ENCODE data around the gene JMJD1C. TPM values are rescaled to one million over a fixed set of nuclear protein-coding genes. Genes with fewer than 3 reads are reported as not detected.

The JMJD1C gene
- total and polyA plus RNA-seq, 4 experiments from 2014 or later = 22.8 to 115 (median 84.5) TPM

- Histone ChIP-seq H3K27me3 (ENCODE audit: insufficient read depth, low read length) (no peaks in the 10 kb centered on the region), H3K4me1 (ENCODE audit: insufficient read depth, low read length) (peaks cover 35% of the 10 kb centered on the region), H3K4me3 (ENCODE audit: low read length in 2 of 2) (peak overlapping the region; percentile 59 to 83), H3K36me3 (ENCODE audit: insufficient read depth, low read length) (no peaks in the 10 kb centered on the region), H3K27ac (ENCODE audit: low read depth, low read length) (peak overlapping the region; percentile 94), H3K9me3 (ENCODE audit: control insufficient read depth in 1 of 2, low read length in 2 of 2) (no peaks in the 10 kb centered on the region)
- ChIA-PET CTCF (ENCODE audit: partially characterized antibody) (interaction anchor here (0.7 to 2.8 kb wide), 11 partner anchors 10 to 363 kb away, joined by 3 to 10 read pairs (median 4); partner anchors contain the start of genes JMJD1C and REEP3), POLR2A (ENCODE audit: partially characterized antibody) (interaction anchor here (0.7 to 7.5 kb wide), 33 partner anchors 10 to 1218 kb away, joined by 3 to 58 read pairs (median 5); partner anchors contain the start of genes JMJD1C, NRBF2 and REEP3)
- peaks cover 0 to 29% of the 10 kb centered on the region in 2 donors for H3K36me3 Mint-ChIP-seq
- H3K4me1 Mint-ChIP-seq = peaks cover 4 to 22% (median 16%) of the 10 kb centered on the region in 4 donors
- H3K27me3 Mint-ChIP-seq = no peaks in the 10 kb centered on the region
- peak overlapping the region; percentile 95 to 100 (median 100) for H3K27ac Mint-ChIP-seq
- peak in 1 of 5 donors; percentile 17 for DNase-seq
- intact Hi-C loops (cut with micrococcal nuclease) = loop anchor here (1.0 to 5.0 kb wide), 5 partner anchors 119 to 886 kb away; partner anchors contain the start of genes EGR2 and JMJD1C
- peak overlapping the region; percentile 96 to 100 (median 98) for H3K4me3 Mint-ChIP-seq
- H3K9me3 Mint-ChIP-seq = no peaks in the 10 kb centered on the region
These were observed 197.5 kb downstream of the JMJD1C start for GRCh38 chr10:63268149-63268797.

GRCh38 chr10:63267414-63268148 is 198.2 kb downstream of the JMJD1C start:
- H3K9me3 Mint-ChIP-seq = no peaks in the 10 kb centered on the region
- H3K36me3 Mint-ChIP-seq = peaks cover 5 to 34% of the 10 kb centered on the region in 2 donors
- Histone ChIP-seq H3K36me3 (ENCODE audit: insufficient read depth, low read length) (no peaks in the 10 kb centered on the region), H3K4me3 (ENCODE audit: low read length in 2 of 2) (peak overlapping the region; percentile 59 to 83), H3K27ac (ENCODE audit: low read depth, low read length) (peak overlapping the region; percentile 94), H3K9me3 (ENCODE audit: control insufficient read depth in 1 of 2, low read length in 2 of 2) (no peaks in the 10 kb centered on the region), H3K4me1 (ENCODE audit: insufficient read depth, low read length) (peaks cover 35% of the 10 kb centered on the region), H3K27me3 (ENCODE audit: insufficient read depth, low read length) (no peaks in the 10 kb centered on the region)
- intact Hi-C loops (cut with micrococcal nuclease) = loop anchor here (1.0 to 5.0 kb wide), 5 partner anchors 120 to 885 kb away; partner anchors contain the start of genes EGR2 and JMJD1C
- POLR2A ChIA-PET (ENCODE audit: partially characterized antibody) = interaction anchor here (0.7 to 7.5 kb wide), 16 partner anchors 10 to 1219 kb away, joined by 3 to 58 read pairs (median 8); partner anchors contain the start of genes JMJD1C and REEP3
- H3K4me1 Mint-ChIP-seq = peaks cover 6 to 22% (median 18%) of the 10 kb centered on the region in 4 donors
- peak overlapping the region; percentile 96 to 100 (median 98) for H3K4me3 Mint-ChIP-seq
- CTCF ChIA-PET (ENCODE audit: partially characterized antibody) = interaction anchor here (0.7 to 2.8 kb wide), 7 partner anchors 26 to 363 kb away, joined by 3 to 10 read pairs (median 3); partner anchors contain the start of gene REEP3
- peak overlapping the region; percentile 95 to 100 (median 100) for H3K27ac Mint-ChIP-seq
- H3K27me3 Mint-ChIP-seq = no peaks in the 10 kb centered on the region
- DNase-seq = peak in 4 of 5 donors; percentile 30 to 39 (median 36)

- POLR2A ChIA-PET (ENCODE audit: partially characterized antibody) = interaction anchor here (0.6 to 7.5 kb wide), 10 partner anchors 9 to 1218 kb away, joined by 3 to 58 read pairs (median 22); partner anchors contain the start of gene REEP3
These were observed 199.1 kb downstream of the JMJD1C start for GRCh38 chr10:63266391-63267316.

GRCh38 chr10:63265683-63266235 is 200.0 kb downstream of the JMJD1C start:
- H3K36me3 ChIP-seq (ENCODE audit: insufficient read depth, low read length) = no peaks in the 10 kb centered on the region
- Mint-ChIP-seq H3K4me1 (peaks cover 19 to 39% (median 32%) of the 10 kb centered on the region in 4 donors), H3K27me3 (no peaks in the 10 kb centered on the region), H3K4me3 (peak overlapping the region; percentile 96 to 100 (median 98)), H3K27ac (peak overlapping the region; percentile 85 to 100 (median 96)), H3K36me3 (peaks cover 16 to 47% of the 10 kb centered on the region in 2 donors), H3K9me3 (no peaks in the 10 kb centered on the region)
- ChIA-PET CTCF (ENCODE audit: partially characterized antibody) (interaction anchor here (1.3 to 2.8 kb wide), 3 partner anchors 49 to 363 kb away, joined by 4 to 14 read pairs (median 5); partner anchors contain the start of gene REEP3), POLR2A (ENCODE audit: partially characterized antibody) (interaction anchor here (0.6 to 7.5 kb wide), 6 partner anchors 30 to 450 kb away, joined by 3 to 58 read pairs (median 11); partner anchors contain the start of gene REEP3)
- no peaks in the 10 kb centered on the region for H3K27me3 ChIP-seq (ENCODE audit: insufficient read depth, low read length)
- DNase-seq = no peak
- peak overlapping the region; percentile 94 for H3K27ac ChIP-seq (ENCODE audit: low read depth, low read length)
- peaks cover 51% of the 10 kb centered on the region for H3K4me1 ChIP-seq (ENCODE audit: insufficient read depth, low read length)
- H3K4me3 ChIP-seq (ENCODE audit: low read length in 2 of 2) = peak overlapping the region; percentile 59 to 79
- intact Hi-C loops (cut with micrococcal nuclease) = loop anchor here (5.0 kb wide), 3 partner anchors 122 to 883 kb away; partner anchors contain the start of gene EGR2
- no peaks in the 10 kb centered on the region for H3K9me3 ChIP-seq (ENCODE audit: control insufficient read depth in 1 of 2, low read length in 2 of 2)

More at GRCh38 chr10:63266391-63267316, 199.1 kb downstream of the JMJD1C start:
- H3K36me3 ChIP-seq (ENCODE audit: insufficient read depth, low read length) = no peaks in the 10 kb centered on the region
- peak in 2 of 5 donors; percentile 21 for DNase-seq
- no peaks in the 10 kb centered on the region for H3K27me3 Mint-ChIP-seq
- H3K27me3 ChIP-seq (ENCODE audit: insufficient read depth, low read length) = no peaks in the 10 kb centered on the region
- intact Hi-C loops (cut with micrococcal nuclease) = loop anchor here (5.0 kb wide), 3 partner anchors 121 to 884 kb away; partner anchors contain the start of gene EGR2
- peak overlapping the region; percentile 59 to 63 for H3K4me3 ChIP-seq (ENCODE audit: low read length in 2 of 2)
- no peaks in the 10 kb centered on the region for H3K9me3 ChIP-seq (ENCODE audit: control insufficient read depth in 1 of 2, low read length in 2 of 2)
- H3K4me3 Mint-ChIP-seq = peak overlapping the region; percentile 96 to 100 (median 98)
- peak overlapping the region; percentile 94 for H3K27ac ChIP-seq (ENCODE audit: low read depth, low read length)
- no peaks in the 10 kb centered on the region for H3K9me3 Mint-ChIP-seq
- peak overlapping the region; percentile 83 to 100 (median 89) for H3K27ac Mint-ChIP-seq
- peaks cover 7 to 38% of the 10 kb centered on the region in 2 donors for H3K36me3 Mint-ChIP-seq
- CTCF ChIA-PET (ENCODE audit: partially characterized antibody) = interaction anchor here (0.9 to 2.8 kb wide), 6 partner anchors 50 to 364 kb away, joined by 3 to 14 read pairs (median 4); partner anchors contain the start of gene REEP3
- H3K4me1 ChIP-seq (ENCODE audit: insufficient read depth, low read length) = peaks cover 42% of the 10 kb centered on the region
- H3K4me1 Mint-ChIP-seq = peaks cover 12 to 30% (median 24%) of the 10 kb centered on the region in 4 donors

GRCh38 chr10:63265222-63265617 is 200.6 kb downstream of the JMJD1C start:
- POLR2A ChIA-PET (ENCODE audit: partially characterized antibody) = interaction anchor here (0.7 to 7.5 kb wide), 5 partner anchors 8 to 256 kb away, joined by 4 to 58 read pairs (median 6); partner anchors contain the start of gene REEP3
- CTCF ChIA-PET (ENCODE audit: partially characterized antibody) = interaction anchor here (1.3 to 2.8 kb wide), 3 partner anchors 49 to 364 kb away, joined by 4 to 14 read pairs (median 5); partner anchors contain the start of gene REEP3
- H3K9me3 ChIP-seq (ENCODE audit: control insufficient read depth in 1 of 2, low read length in 2 of 2) = no peaks in the 10 kb centered on the region
- H3K27me3 ChIP-seq (ENCODE audit: insufficient read depth, low read length) = no peaks in the 10 kb centered on the region
- H3K36me3 ChIP-seq (ENCODE audit: insufficient read depth, low read length) = no peaks in the 10 kb centered on the region
- H3K4me1 ChIP-seq (ENCODE audit: insufficient read depth, low read length) = peaks cover 56% of the 10 kb centered on the region
- Mint-ChIP-seq H3K27ac (peak overlapping the region; percentile 85 to 98 (median 96)), H3K9me3 (no peaks in the 10 kb centered on the region), H3K27me3 (no peaks in the 10 kb centered on the region), H3K36me3 (peaks cover 19 to 48% of the 10 kb centered on the region in 2 donors), H3K4me1 (peaks cover 19 to 38% (median 31%) of the 10 kb centered on the region in 4 donors), H3K4me3 (peak overlapping the region; percentile 83 to 100 (median 96))
- H3K27ac ChIP-seq (ENCODE audit: low read depth, low read length) = peak overlapping the region; percentile 94
- peak overlapping the region; percentile 29 to 79 for H3K4me3 ChIP-seq (ENCODE audit: low read length in 2 of 2)
- intact Hi-C loops (cut with micrococcal nuclease) = loop anchor here (5.0 kb wide), 3 partner anchors 122 to 883 kb away; partner anchors contain the start of gene EGR2
- peak in 4 of 5 donors; percentile 31 to 66 (median 36) for DNase-seq

All from CD4-positive, alpha-beta memory T cell (primary cell).